ENCODE data around the gene OR7A17. TPM values are rescaled to one million over a fixed set of nuclear protein-coding genes. Genes with fewer than 3 reads are reported as not detected.

Gene OR7A17
- total and polyA plus RNA-seq, 2 donors (not counting 3 experiments of a cell fraction or from before 2014, with no cell fraction given): not detected

- intact Hi-C loops (cut with micrococcal nuclease): no loop called here
- CTCF ChIA-PET: no interaction called here
- dilution Hi-C loops (cut with MboI; ENCODE audit: extremely low pct_ligation_motif_present, low sequenced_read_pairs): no loop called here
- no peaks in the 10 kb centered on the region for H3K9me1 ChIP-seq (replicated peaks; ENCODE audit: control insufficient read depth, extremely low read depth, insufficient read depth, low read length)
- H3K4me2 ChIP-seq (ENCODE audit: insufficient read depth, low read length): no peak overlapping the region
- no TSS peak for BruUV-seq (replicated peaks)
- no peaks in the 10 kb centered on the region for H3K36me3 ChIP-seq (ENCODE audit: control insufficient read depth in 2 of 2, extremely low read depth in 1 of 2, insufficient read depth in 2 of 2, low read length in 2 of 2)
- POLR2A ChIA-PET: no interaction called here
- H3K9ac ChIP-seq (replicated peaks; ENCODE audit: extremely low read depth, insufficient read depth, low read length): no peak overlapping the region
- DNase-seq (ENCODE audit: low read depth, low spot score) (no peak), FAIRE-seq (no peak)
- no peaks in the 10 kb centered on the region for H3K9me3 ChIP-seq (replicated peaks; ENCODE audit: control insufficient read depth, insufficient read depth, low read length)
- H2AFZ ChIP-seq (ENCODE audit: low read depth, low read length): no peak overlapping the region
- H3K27me3 ChIP-seq (ENCODE audit: control insufficient read depth in 2 of 2, insufficient read depth in 2 of 2, low read length in 2 of 2): no peaks in the 10 kb centered on the region
- TF ChIP-seq CTCF (IDR thresholded peaks at IDR 0.05; ENCODE audit: extremely low read depth in 1 of 2, insufficient read depth in 1 of 2, low read depth in 1 of 2, low read length in 2 of 2) (no peak), EZH2 (IDR thresholded peaks at IDR 0.05; ENCODE audit: borderline replicate concordance, low read depth, low read length, severe bottlenecking) (no peak), MAX (IDR thresholded peaks at IDR 0.05; ENCODE audit: insufficient read depth, insufficient read length) (no peak), POLR2AphosphoS5 (IDR thresholded peaks at IDR 0.05; ENCODE audit: insufficient read depth, low read depth, low read length) (no peak), MYC (IDR thresholded peaks at IDR 0.05; ENCODE audit: low read depth, low read length) (no peak), FOS (IDR thresholded peaks at IDR 0.05; ENCODE audit: borderline replicate concordance, insufficient read depth, low read length) (no peak), JUN (IDR thresholded peaks at IDR 0.05; ENCODE audit: borderline replicate concordance, insufficient read depth, insufficient read length, low read depth) (no peak), POLR2A (IDR thresholded peaks at IDR 0.05; ENCODE audit: low read depth, low read length) (no peak), GATA2 (IDR thresholded peaks at IDR 0.05; ENCODE audit: insufficient read depth, insufficient read length, low read depth, low read length) (no peak)
- H4K20me1 ChIP-seq (replicated peaks; ENCODE audit: control insufficient read depth, extremely low read depth, insufficient read depth, low read length): no peaks in the 10 kb centered on the region
- H3K27ac ChIP-seq (ENCODE audit: insufficient read depth, low read depth, low read length): no peak overlapping the region
- no peak overlapping the region for H3K4me3 ChIP-seq (replicated peaks in 1 of 3; ENCODE audit: insufficient read depth in 1 of 3, low read depth in 1 of 3, low read length in 3 of 3)
- H3K79me2 ChIP-seq (ENCODE audit: control insufficient read depth, insufficient read depth, low read length): no peaks in the 10 kb centered on the region
- H3K4me1 ChIP-seq (ENCODE audit: control insufficient read depth, extremely low read depth, insufficient read depth, low read length): no peaks in the 10 kb centered on the region
Observed at GRCh38 chr19:14840206-14840605, 45.7 kb downstream of the OR7A17 start.
